WERI-Rb-1 (cell line): ENCODE measurements around the gene ZNF430.

Source experiments
- DNase-seq: peaks from one replicate; pipeline ENCODE4 v3.0.0-alpha.2; 2020
- H3K27ac ChIP-seq: fragments of 250-450 bp; sonication (Bioruptor Pico); 2 replicates; pipeline ENCODE4 v1.5.1; 2020; ENCODE audit warnings: mild to moderate bottlenecking, moderate library complexity
- H3K27me3 ChIP-seq: fragments of 250-450 bp; sonication (Bioruptor Pico); 2 replicates; pipeline ENCODE4 v1.5.1; 2021; ENCODE audit warnings: mild to moderate bottlenecking, low read depth, moderate library complexity; ENCODE audit not compliant: insufficient read depth, severe bottlenecking
- H3K36me3 ChIP-seq: fragments of 250-450 bp; sonication (Bioruptor Pico); 2 replicates; pipeline ENCODE4 v1.5.1; 2020; ENCODE audit warnings: mild to moderate bottlenecking, moderate library complexity
- H3K4me3 ChIP-seq: 2 replicates; pipeline ENCODE4 v1.5.1; 2011; ENCODE audit warnings: low read depth, mild to moderate bottlenecking, control low read depth, low read length
- H3K9me3 ChIP-seq: fragments of 250-450 bp; sonication (Bioruptor Pico); 2 replicates; pipeline ENCODE4 v1.5.1; 2021; ENCODE audit warnings: mild to moderate bottlenecking, moderate library complexity; ENCODE audit not compliant: severe bottlenecking
- CTCF ChIP-seq: IDR thresholded peaks from 2 replicates; pipeline ENCODE4 v1.5.1; 2011; ENCODE audit warnings: low read depth, mild to moderate bottlenecking, control low read depth, inconsistent platforms, low read length

The ZNF430 gene

GRCh38 chr19:21028969-21029268 is 8.5 kb downstream of the ZNF430 start:
- H3K27me3 ChIP-seq, result no peaks in the 10 kb centered on the region
- peaks cover 59% of the 10 kb centered on the region for H3K36me3 ChIP-seq
- no peaks in the 10 kb centered on the region for H3K9me3 ChIP-seq
- no peak overlapping the region for H3K4me3 ChIP-seq
- no peak for TF ChIP-seq CTCF
- no peak overlapping the region for H3K27ac ChIP-seq
- no peak for DNase-seq

- Histone ChIP-seq H3K27me3 (no peaks in the 10 kb centered on the region), H3K9me3 (peaks cover 2% of the 10 kb centered on the region), H3K4me3 (no peak overlapping the region), H3K36me3 (peaks cover 44% of the 10 kb centered on the region), H3K27ac (no peak overlapping the region)
- DNase-seq, result no peak
- no peak for TF ChIP-seq CTCF
Observed at GRCh38 chr19:21045028-21045427, 24.6 kb downstream of the ZNF430 start.

- Histone ChIP-seq H3K36me3 (peaks cover 42% of the 10 kb centered on the region), H3K4me3 (no peak overlapping the region), H3K9me3 (peaks cover 2% of the 10 kb centered on the region), H3K27me3 (no peaks in the 10 kb centered on the region), H3K27ac (no peak overlapping the region)
- DNase-seq, result no peak
- no peak for TF ChIP-seq CTCF
Observed at GRCh38 chr19:21046489-21046888, 26.0 kb downstream of the ZNF430 start.

GRCh38 chr19:21047716-21048115 is 27.3 kb downstream of the ZNF430 start:
- H3K9me3 ChIP-seq, result no peaks in the 10 kb centered on the region

GRCh38 chr19:21052902-21053301 is 32.4 kb downstream of the ZNF430 start:
- no peak overlapping the region for H3K4me3 ChIP-seq
- DNase-seq, result no peak
- H3K27ac ChIP-seq, result no peak overlapping the region
- TF ChIP-seq CTCF, result no peak
- no peaks in the 10 kb centered on the region for H3K27me3 ChIP-seq
- peaks cover 42% of the 10 kb centered on the region for H3K36me3 ChIP-seq
- peaks cover 5% of the 10 kb centered on the region for H3K9me3 ChIP-seq

More at GRCh38 chr19:21047716-21048115, 27.3 kb downstream of the ZNF430 start:
- peaks cover 32% of the 10 kb centered on the region for H3K36me3 ChIP-seq
- no peak overlapping the region for H3K27ac ChIP-seq
- DNase-seq, result no peak
- no peak for TF ChIP-seq CTCF
- H3K4me3 ChIP-seq, result no peak overlapping the region
- no peaks in the 10 kb centered on the region for H3K27me3 ChIP-seq

GRCh38 chr19:21065336-21065735 is 44.9 kb downstream of the ZNF430 start:
- Histone ChIP-seq H3K9me3 (peaks cover 3% of the 10 kb centered on the region), H3K27me3 (no peaks in the 10 kb centered on the region), H3K27ac (no peak overlapping the region), H3K4me3 (no peak overlapping the region), H3K36me3 (no peaks in the 10 kb centered on the region)
- DNase-seq, result no peak
- no peak for TF ChIP-seq CTCF
